ENCODE results near the gene PACRG.
"Not testable (repeated sequence)": the region's sequence is repeated elsewhere in the genome, so short reads cannot be mapped to it uniquely, and the experiment has no call there.

Gene PACRG

GRCh38 chr6:162941128-162941527 lies 213.4 kb downstream of the PACRG start:
- DNase-seq (ENCODE audit: low read depth in 3 of 3): no peak

GRCh38 chr6:162942866-162943265 lies 215.1 kb downstream of the PACRG start:
- DNase-seq (ENCODE audit: low read depth in 3 of 3): no peak

DNA sequence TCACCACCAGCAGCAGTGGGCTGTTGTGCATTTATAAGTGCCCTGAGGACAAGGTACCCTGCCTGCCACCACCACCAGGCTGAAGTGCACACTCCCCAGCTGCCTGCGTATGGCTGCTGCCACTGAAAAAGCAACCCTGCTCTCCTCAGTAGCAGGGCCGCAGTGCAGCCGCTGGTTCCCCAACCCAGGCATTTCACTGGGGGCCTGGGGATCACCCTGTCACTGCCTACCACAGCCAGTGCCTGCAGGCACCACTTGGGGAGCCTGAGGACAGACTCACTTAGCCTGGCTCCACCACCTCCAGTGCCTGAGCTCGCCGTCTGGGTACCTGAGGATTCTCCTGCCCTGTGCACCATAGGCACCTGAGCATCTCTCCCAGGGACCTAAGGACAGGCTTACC lies 215.6 kb downstream of the PACRG start:
- DNase-seq (ENCODE audit: low read depth in 3 of 3): no peak

DNA sequence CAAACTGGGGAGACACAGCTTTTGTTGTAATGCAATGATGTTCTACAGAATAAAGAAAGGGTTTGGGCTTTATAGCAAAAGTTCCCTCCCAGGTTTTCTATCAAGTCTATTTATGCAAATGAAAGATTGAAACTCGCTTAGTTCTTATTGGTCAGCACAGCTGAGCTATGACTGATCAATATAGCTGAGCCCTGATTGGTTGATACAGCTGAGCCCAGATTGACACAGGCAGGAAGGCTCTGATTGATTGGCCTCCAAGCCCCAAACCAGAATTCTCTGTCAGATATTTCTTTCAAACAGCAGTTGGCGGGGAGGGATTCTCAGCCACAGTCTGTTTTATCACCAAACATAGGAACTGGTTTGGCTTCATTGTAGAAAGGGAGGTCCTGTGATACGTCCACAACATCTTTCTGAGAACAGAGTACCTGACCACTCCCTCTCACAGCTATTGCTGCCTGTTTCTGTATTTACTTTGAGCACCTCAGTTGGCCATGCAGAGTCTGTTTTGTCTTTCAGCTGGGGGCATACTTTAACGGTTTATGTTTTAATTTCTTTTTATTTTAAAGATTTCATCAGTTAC lies 223.5 kb downstream of the PACRG start:
- no peak for DNase-seq (ENCODE audit: low read depth in 3 of 3)

DNA sequence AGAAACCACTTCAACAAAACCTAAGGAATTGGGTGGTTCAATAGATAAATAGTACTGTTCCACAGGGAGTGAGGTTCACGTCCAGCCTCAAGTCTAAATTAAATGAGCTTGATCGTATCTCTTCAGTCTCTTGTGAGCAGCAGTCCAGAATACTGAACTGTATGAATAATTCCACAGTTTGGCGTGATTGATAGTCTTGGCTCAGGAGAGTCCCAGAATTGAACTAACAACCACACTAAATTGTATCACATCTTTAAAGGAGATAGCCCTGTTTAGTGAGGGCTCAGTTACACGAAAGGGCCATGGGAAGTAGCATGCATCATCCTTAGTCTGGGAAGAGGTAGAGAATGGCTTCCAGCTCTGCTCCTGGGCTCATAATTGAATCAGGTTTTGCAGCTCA lies 224.6 kb downstream of the PACRG start:
- no peak for DNase-seq (ENCODE audit: low read depth in 3 of 3)

- no peak for DNase-seq (ENCODE audit: low read depth in 3 of 3)
These were observed 229.3 kb downstream of the PACRG start for GRCh38 chr6:162957062-162957461.

DNA sequence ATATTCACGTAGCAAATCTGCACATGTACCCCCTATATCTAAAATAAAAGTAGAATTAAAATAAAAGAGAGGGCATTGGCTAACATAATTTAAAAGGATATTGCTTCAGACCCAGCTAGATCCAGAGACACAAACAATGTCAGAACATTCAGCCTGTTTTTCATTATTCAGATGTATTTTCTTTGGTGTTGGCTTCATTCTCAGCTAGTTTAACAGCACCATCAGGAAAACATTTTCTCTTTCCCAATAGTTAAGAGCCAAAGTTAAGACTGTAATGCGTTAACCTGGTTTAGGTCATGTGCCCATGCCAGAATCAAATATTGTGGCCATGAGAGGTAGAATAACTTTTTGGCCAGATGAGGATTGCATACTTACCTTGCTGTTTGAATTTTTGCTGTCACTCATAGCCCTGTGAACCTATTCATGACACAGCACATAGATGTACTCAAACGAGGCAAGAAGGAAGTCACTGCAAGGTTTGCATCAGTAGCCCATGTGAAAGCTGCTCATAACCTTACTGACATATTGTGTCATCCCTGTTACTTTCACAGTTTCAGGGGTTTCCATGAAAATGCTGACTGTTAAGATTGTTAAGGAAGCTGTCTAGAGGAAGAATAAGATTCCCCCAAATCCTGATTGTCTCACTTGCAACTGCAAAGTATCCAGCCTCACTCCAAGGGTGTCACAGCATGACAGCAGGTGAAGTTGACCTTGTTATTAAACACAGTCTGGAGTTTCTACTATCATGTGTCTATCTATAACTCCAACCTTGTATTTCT lies 233.1 kb downstream of the PACRG start:
- DNase-seq (ENCODE audit: low read depth in 3 of 3): no peak

DNA sequence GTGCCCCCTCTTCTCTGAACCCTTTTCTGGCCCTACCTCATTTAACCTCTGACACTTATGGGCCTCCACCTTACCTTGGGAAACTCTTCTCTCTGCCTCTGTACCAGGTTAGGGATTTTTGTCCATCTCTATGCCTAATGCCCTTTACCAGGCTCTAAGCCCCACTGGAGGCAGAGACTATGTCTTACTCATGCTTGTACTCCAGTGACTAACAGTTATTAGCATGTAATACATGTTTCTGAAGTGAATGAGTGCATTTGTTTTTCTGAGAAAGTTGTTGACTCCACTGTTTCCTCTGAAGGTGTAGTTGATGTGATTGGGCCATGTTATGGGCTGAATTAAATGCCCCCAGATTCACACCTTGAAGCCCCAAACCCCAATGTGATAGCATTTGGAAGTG lies 234.3 kb downstream of the PACRG start:
- no peak for DNase-seq (ENCODE audit: low read depth in 3 of 3)

DNA sequence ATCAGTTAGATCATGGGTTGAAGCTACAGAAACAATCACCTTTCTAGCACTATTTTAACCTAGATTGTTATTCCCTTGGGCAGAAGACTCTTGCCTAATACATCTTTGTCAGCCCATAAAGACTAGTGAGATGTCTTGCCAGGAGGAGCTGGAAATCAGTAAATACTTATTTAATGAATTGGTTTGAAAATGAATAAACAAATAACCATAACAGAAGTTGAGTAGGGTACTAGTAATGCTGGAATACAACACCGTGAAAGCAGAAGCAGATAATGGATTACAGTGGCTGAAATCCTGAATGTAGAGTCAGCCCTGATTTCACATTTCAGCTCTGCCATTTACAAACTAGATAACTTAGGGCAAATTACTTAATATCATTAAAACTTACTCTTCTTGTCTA lies 236.1 kb downstream of the PACRG start:
- DNase-seq (ENCODE audit: low read depth in 3 of 3): no peak

- DNase-seq (ENCODE audit: low read depth in 3 of 3): no peak
These were observed 236.8 kb downstream of the PACRG start for GRCh38 chr6:162964488-162965140.

GRCh38 chr6:162965366-162965765 lies 237.6 kb downstream of the PACRG start:
- DNase-seq (ENCODE audit: low read depth in 3 of 3): no peak

DNA sequence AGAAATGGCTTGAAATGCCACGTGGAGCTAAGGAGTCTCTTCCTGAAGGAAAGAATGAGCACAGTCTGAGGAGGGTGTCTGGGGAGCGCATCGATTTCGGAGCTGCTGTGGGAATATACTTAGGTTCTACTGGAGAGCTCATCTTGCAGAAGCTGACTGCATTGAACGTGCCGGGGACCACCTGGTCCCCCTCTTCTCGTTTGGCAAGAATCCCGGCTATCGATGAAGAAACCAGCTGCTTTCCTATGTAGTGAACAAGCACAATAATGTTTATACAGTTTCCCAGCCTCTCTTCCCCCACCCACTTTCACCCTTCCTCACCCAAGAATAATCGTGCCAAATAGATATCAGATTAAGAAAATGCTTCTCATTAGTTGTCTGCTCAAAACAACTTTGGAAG lies 242.5 kb downstream of the PACRG start:
- no peak for DNase-seq (ENCODE audit: low read depth in 3 of 3)

- DNase-seq (ENCODE audit: low read depth in 3 of 3): no peak
These were observed 243.6 kb downstream of the PACRG start for GRCh38 chr6:162971356-162971755.

GRCh38 chr6:162973151-162973872 lies 245.5 kb downstream of the PACRG start:
- DNase-seq (ENCODE audit: low read depth in 3 of 3): no peak

DNA sequence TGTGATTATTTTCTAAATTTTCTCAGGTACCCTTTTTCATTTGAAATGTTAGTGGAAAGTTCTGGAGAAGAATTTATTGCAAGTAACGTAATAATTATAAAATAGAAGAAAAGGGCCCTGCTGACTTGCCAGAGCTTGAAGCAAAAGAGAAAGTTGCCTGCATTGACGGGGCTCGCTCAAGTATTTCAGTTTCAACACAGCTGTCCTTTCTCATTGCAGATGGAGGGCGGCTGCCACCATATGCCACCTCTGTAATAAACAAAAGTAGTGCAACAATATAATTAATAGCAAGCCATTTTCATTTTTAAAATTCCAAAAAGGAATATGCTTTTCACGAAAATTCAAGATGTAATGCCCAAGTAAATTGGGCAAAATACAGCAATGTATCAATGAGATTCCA lies 246.2 kb downstream of the PACRG start:
- no peak for DNase-seq (ENCODE audit: low read depth in 3 of 3)

DNA sequence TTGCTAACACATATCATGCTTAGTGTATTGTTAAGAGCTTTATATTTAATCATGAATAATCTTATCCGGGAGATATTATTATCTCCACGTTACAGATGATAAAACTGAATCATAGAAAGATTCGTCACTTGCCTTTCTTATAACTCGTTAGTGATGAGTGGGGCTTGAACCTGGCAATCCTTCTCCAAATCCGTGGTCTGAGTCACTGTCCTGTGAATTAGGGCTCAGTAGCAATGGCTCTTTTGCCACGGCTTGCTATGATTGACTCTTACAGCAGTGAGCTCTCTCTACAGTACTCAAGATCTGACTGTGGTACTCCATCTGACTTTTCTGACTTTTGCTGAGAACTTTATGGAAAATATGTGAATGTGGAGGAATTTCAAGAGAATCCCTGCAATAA lies 246.9 kb downstream of the PACRG start:
- no peak for DNase-seq (ENCODE audit: low read depth in 3 of 3)

DNA sequence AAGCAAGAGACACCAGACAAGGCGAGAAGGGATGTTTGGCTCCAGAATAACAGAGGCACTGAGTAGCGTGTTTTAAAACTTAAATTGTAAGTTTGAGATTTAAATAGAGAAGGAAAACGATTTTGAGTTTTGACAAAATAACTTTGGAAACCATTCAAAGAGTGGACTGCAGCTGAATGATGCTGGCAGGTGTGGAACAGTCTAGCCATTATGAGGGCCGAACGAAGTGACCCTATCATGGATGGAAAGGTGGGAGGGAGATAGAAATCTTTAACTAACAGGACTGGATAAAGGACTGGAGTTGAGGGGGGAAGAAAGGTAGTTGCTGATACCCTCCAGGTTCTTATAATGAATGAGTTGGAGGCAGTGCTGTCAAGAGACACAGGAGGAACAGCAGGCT lies 248.4 kb downstream of the PACRG start:
- DNase-seq (ENCODE audit: low read depth in 3 of 3): no peak

GRCh38 chr6:162983234-162983633 lies 255.5 kb downstream of the PACRG start:
- not testable (repeated sequence) for DNase-seq (ENCODE audit: low read depth in 3 of 3)

DNA sequence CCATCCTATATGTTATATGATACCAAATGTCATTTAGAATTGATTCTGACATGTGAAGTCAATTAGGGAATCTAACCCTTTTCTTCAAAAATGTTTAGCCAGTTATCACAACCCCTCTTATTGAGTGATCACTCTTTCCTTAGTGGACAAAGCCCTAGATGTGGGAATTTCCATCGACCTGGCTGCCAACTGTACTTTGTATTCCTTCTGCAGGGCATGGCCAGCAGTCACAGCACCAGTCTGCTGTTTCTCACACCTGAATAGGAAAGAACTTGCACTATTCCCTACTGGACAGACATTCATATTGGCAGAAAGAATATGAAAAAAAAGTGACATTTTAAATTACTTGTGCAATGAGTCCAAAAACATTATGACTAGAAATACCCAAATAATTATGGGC lies 271.0 kb downstream of the PACRG start:
- DNase-seq (ENCODE audit: low read depth in 3 of 3): no peak

DNA sequence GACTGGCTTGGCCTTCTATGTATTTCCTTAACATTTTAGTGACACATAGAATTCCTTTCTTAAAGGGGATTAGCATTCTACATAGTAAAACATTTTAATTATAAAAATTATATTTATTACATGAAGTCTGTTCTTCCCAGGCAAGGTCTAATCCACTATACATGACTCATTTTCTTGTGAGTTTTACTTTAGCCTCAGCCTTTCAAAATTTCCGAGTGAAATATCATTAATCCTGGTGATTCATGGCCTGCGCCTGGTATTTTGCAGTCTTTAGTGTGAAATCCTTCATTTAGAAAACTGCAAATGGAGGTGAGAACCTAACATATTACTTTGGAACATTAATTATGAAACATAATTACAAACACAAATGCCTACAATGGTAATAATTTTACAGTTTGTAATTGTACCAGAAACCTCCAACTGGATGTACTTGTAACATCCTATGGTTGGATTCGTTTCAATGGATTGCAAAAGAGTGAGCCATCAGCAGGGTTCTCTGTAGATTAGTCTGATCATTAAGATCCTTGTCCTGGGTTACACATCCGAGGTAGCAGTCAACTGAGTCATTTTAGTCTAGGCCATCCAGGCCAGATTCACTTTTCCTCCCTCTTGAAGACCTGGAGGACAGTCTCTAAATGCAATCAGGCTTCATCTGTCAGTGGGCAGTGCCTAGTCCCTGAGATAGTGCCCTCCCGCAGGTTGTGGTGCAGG lies 272.0 kb downstream of the PACRG start:
- no peak for DNase-seq (ENCODE audit: low read depth in 3 of 3)

- no peak for DNase-seq (ENCODE audit: low read depth in 3 of 3)
These were observed 273.6 kb downstream of the PACRG start for GRCh38 chr6:163001330-163001729.

GRCh38 chr6:163008186-163008585 lies 280.4 kb downstream of the PACRG start:
- no peak for DNase-seq (ENCODE audit: low read depth in 3 of 3)

Data from stimulated activated CD4-positive, alpha-beta T cell treated with anti-CD3 and anti-CD28 coated beads, TNF-alpha, amount 100 ng/mL, for 4 hours (primary cell).